IMR-90 (cell line): ENCODE data around the gene ADGRG7. TPM values are rescaled to one million over a fixed set of nuclear protein-coding genes. Genes with fewer than 3 reads are reported as not detected.

Source experiments
- ATAC-seq: fragments of 200-7000 bp; cut with Tn5 transposase; 2 replicates; pipeline ENCODE4 v1.9.1; 2020; ENCODE audit warnings: low read depth, mild to moderate bottlenecking, moderate library complexity
- BruUV-seq: library from RNA; stranded (reverse); fragments of 400-500 nt; replicated peaks from 2 replicates; lab custom pipeline; 2021; lab: Mats Ljungman, UMichigan
- CTCF ChIA-PET: fragments of 300-600 bp; formaldehyde crosslinking; extraction: SDS; loops from one replicate; lab custom pipeline; 2021; ENCODE audit warnings: antibody characterized with exemption; lab: Yijun Ruan, JAX
- POLR2A ChIA-PET: fragments of 300-600 bp; sonication (Branson Sonifier 250); formaldehyde crosslinking; loops from one replicate; lab custom pipeline; 2022; ENCODE audit warnings: antibody characterized with exemption; ENCODE audit not compliant: unreplicated experiment; lab: Charles Lee
- DNase-seq: peaks from one replicate; pipeline ENCODE4 v3.0.0; 2013
- H2AFZ ChIP-seq: replicated peaks from 2 replicates; pipeline ENCODE3; 2013; ENCODE audit warnings: low read length, mild to moderate bottlenecking; ENCODE audit not compliant: poor library complexity
- H2AK5ac ChIP-seq: 2 replicates; pipeline ENCODE4 v1.6.1; 2013; ENCODE audit warnings: low read depth, low read length, inconsistent platforms
- H2AK9ac ChIP-seq: replicated peaks from 2 replicates; pipeline ENCODE3; 2013; ENCODE audit warnings: mild to moderate bottlenecking, low read depth, low read length, moderate library complexity; ENCODE audit not compliant: poor library complexity
- H2BK120ac ChIP-seq: 2 replicates; pipeline ENCODE4 v1.6.1; 2013; ENCODE audit warnings: low read depth, low read length, inconsistent platforms
- H2BK15ac ChIP-seq: 3 replicates; pipeline ENCODE4 v1.6.1; 2013; ENCODE audit warnings: low read depth, low read length, inconsistent platforms
- H2BK20ac ChIP-seq: 2 replicates; pipeline ENCODE4 v1.6.1; 2013; ENCODE audit warnings: low read depth, mild to moderate bottlenecking, inconsistent platforms, low read length, moderate library complexity
- H2BK5ac ChIP-seq: 2 replicates; pipeline ENCODE4 v1.6.1; 2013; ENCODE audit warnings: mild to moderate bottlenecking, low read depth, low read length, inconsistent platforms; ENCODE audit not compliant: poor library complexity, severe bottlenecking
- H3K14ac ChIP-seq: replicated peaks from 2 replicates; pipeline ENCODE4 v1.6.1; 2013; ENCODE audit warnings: low read depth, low read length, inconsistent platforms
- H3K18ac ChIP-seq: 2 replicates; pipeline ENCODE4 v1.6.1; 2013; ENCODE audit warnings: low read depth, low read length, control low read depth
- H3K23ac ChIP-seq: 2 replicates; pipeline ENCODE4 v1.6.1; 2013; ENCODE audit warnings: low read depth, low read length, inconsistent platforms
- H3K27ac ChIP-seq: 2 replicates; pipeline ENCODE4 v1.5.1; 2013; ENCODE audit warnings: mild to moderate bottlenecking, control low read depth, low read length; ENCODE audit not compliant: insufficient read depth
- H3K27me3 ChIP-seq: 2 replicates; pipeline ENCODE4 v1.6.1; 2013; ENCODE audit warnings: low read length; ENCODE audit not compliant: control insufficient read depth, insufficient read depth
- H3K36me3 ChIP-seq: 2 replicates; pipeline ENCODE4 v1.6.1; 2013; ENCODE audit warnings: low read length, mixed read lengths; ENCODE audit not compliant: control insufficient read depth, insufficient read depth
- H3K4ac ChIP-seq: 2 replicates; pipeline ENCODE4 v1.6.1; 2013; ENCODE audit warnings: low read depth, low read length, inconsistent platforms
- H3K4me1 ChIP-seq: 2 replicates; pipeline ENCODE4 v1.6.1; 2013; ENCODE audit warnings: low read length, mixed read lengths; ENCODE audit not compliant: control insufficient read depth, insufficient read depth
- H3K4me2 ChIP-seq: 2 replicates; pipeline ENCODE4 v1.6.1; 2013; ENCODE audit warnings: low read depth, mild to moderate bottlenecking, control low read depth, low read length, moderate library complexity
- H3K4me3 ChIP-seq: 2 replicates; pipeline ENCODE4 v1.5.1; 2013; ENCODE audit warnings: low read depth, mild to moderate bottlenecking, control low read depth, low read length, moderate library complexity; ENCODE audit not compliant: insufficient read depth
- H3K56ac ChIP-seq: 2 replicates; pipeline ENCODE4 v1.6.1; 2013; ENCODE audit warnings: low read length, inconsistent platforms; ENCODE audit not compliant: insufficient read depth; ENCODE audit errors: extremely low read depth
- H3K79me1 ChIP-seq, 2 experiments: 2 replicates each; pipeline ENCODE4 v1.6.1; 2013; ENCODE audit warnings: low read length in 2 of 2, inconsistent platforms in 1 of 2, low read depth in 1 of 2
- H3K9ac ChIP-seq: 2 replicates; pipeline ENCODE4 v1.6.1; 2013; ENCODE audit warnings: low read depth, low read length, control low read depth
- H3K9me1 ChIP-seq: 2 replicates; pipeline ENCODE4 v1.6.1; 2013; ENCODE audit warnings: low read length, inconsistent platforms; ENCODE audit not compliant: insufficient read depth
- H3K9me3 ChIP-seq: 2 replicates; pipeline ENCODE4 v1.6.1; 2013; ENCODE audit warnings: low read length; ENCODE audit not compliant: control insufficient read depth, insufficient read depth
- H4K20me1 ChIP-seq: 2 replicates; pipeline ENCODE4 v1.6.1; 2013; ENCODE audit warnings: low read length, inconsistent platforms; ENCODE audit not compliant: insufficient read depth
- H4K5ac ChIP-seq: 2 replicates; pipeline ENCODE4 v1.6.1; 2013; ENCODE audit warnings: mild to moderate bottlenecking, low read depth, low read length, control low read depth
- H4K8ac ChIP-seq, 2 experiments: 2 replicates each; pipeline ENCODE4 v1.6.1; 2013; ENCODE audit warnings: low read depth in 2 of 2, low read length in 2 of 2, control low read depth in 1 of 2, inconsistent platforms in 1 of 2
- H4K91ac ChIP-seq: 2 replicates; pipeline ENCODE4 v1.6.1; 2013; ENCODE audit warnings: low read depth, low read length, inconsistent platforms; ENCODE audit not compliant: insufficient read depth
- BHLHE40 ChIP-seq: fragments of 150-350 bp; IDR thresholded peaks from 2 replicates; pipeline ENCODE4 v1.6.1; 2016; ENCODE audit warnings: mild to moderate bottlenecking, low read depth, low read length
- CEBPB ChIP-seq: IDR thresholded peaks from 2 replicates; pipeline ENCODE4 v1.6.1; 2012; ENCODE audit warnings: low read depth, low read length, improper control_type of control experiment
- CHD1 ChIP-seq: IDR thresholded peaks from 2 replicates; pipeline ENCODE4 v1.6.1; 2012; ENCODE audit warnings: low read depth, low read length, improper control_type of control experiment
- CTCF ChIP-seq: conservative IDR thresholded peaks from 2 replicates; pipeline ENCODE4 v1.5.1; 2012; ENCODE audit warnings: mild to moderate bottlenecking, low read depth, low read length, improper control_type of control experiment
- FOS ChIP-seq: fragments of 150-350 bp; IDR thresholded peaks from 2 replicates; pipeline ENCODE4 v1.6.1; 2016; ENCODE audit warnings: low read depth, low read length
- MAFK ChIP-seq: IDR thresholded peaks from 2 replicates; pipeline ENCODE4 v1.6.1; 2012; ENCODE audit warnings: low read depth, low read length, improper control_type of control experiment
- MAZ ChIP-seq: IDR thresholded peaks from 2 replicates; pipeline ENCODE4 v1.6.1; 2012; ENCODE audit warnings: low read depth, mild to moderate bottlenecking, low read length, improper control_type of control experiment, moderate library complexity, borderline replicate concordance
- MXI1 ChIP-seq: IDR thresholded peaks from 2 replicates; pipeline ENCODE4 v1.6.1; 2012; ENCODE audit warnings: low read depth, mild to moderate bottlenecking, low read length, moderate library complexity, borderline replicate concordance
- NFE2L2 ChIP-seq: fragments of 150-350 bp; IDR thresholded peaks from 2 replicates; pipeline ENCODE4 v1.6.1; 2016; ENCODE audit warnings: low read depth, mild to moderate bottlenecking, low read length
- POLR2A ChIP-seq: IDR thresholded peaks from 2 replicates; pipeline ENCODE4 v1.6.1; 2012; ENCODE audit warnings: mild to moderate bottlenecking, low read depth, low read length
- RCOR1 ChIP-seq: IDR thresholded peaks from 2 replicates; pipeline ENCODE4 v1.6.1; 2012; ENCODE audit warnings: mild to moderate bottlenecking, low read length, improper control_type of control experiment; ENCODE audit not compliant: insufficient replicate concordance
- RFX5 ChIP-seq: IDR thresholded peaks from 2 replicates; pipeline ENCODE4 v1.8.0; 2012; ENCODE audit warnings: low read depth, mild to moderate bottlenecking, low read length, moderate library complexity
- SMC3 ChIP-seq: fragments of 150-350 bp; IDR thresholded peaks from 2 replicates; pipeline ENCODE4 v1.6.1; 2016; ENCODE audit warnings: low read depth, mild to moderate bottlenecking, antibody characterized with exemption, low read length, moderate library complexity
- USF2 ChIP-seq: fragments of 150-350 bp; IDR thresholded peaks from 2 replicates; pipeline ENCODE4 v1.6.1; 2017; ENCODE audit warnings: mild to moderate bottlenecking, antibody characterized with exemption, low read length, low read depth
- WGBS, 2 experiments: methylation state at CpG; one replicate each; pipeline versions ENCODE4 v1.1.5 to v1.1.7; 2013; ENCODE audit warnings: missing lambda C conversion rate in 2 of 2; ENCODE audit not compliant: insufficient read length in 1 of 2; ENCODE audit errors: extremely low coverage in 2 of 2; 5-methylcytosine and 5-hydroxymethylcytosine counted together
- dilution Hi-C: fragments of 300-500 bp; cut with HindIII; formaldehyde crosslinking; loops from one replicate; pipeline ENCODE4 v1.14.3; 2018; ENCODE audit warnings: low sequenced_read_pairs; ENCODE audit not compliant: unreplicated experiment
- in situ Hi-C: fragments of 300-500 bp; cut with MboI; formaldehyde crosslinking; loops from 3 replicates; pipeline ENCODE4 v1.14.3; 2019; ENCODE audit warnings: low sequenced_read_pairs, inconsistent platforms, mixed read lengths
- intact Hi-C: fragments of 100-400 bp; cut with micrococcal nuclease; formaldehyde crosslinking; loops from 2 replicates; pipeline ENCODE4 v1.10.0; 2022
- polyA plus RNA-seq, 3 experiments: library from polyadenylated mRNA; depleted of rRNA; stranded (reverse); fragments of >200 nt; gene quantifications; 2 replicates each; pipeline ENCODE4 v1.2.3, GENCODE V29; 2012; ENCODE audit warnings: low replicate concordance in 1 of 3
- total RNA-seq: library from RNA; depleted of rRNA; stranded (reverse); fragments of >200 nt; gene quantifications from 2 replicates; pipeline ENCODE4 v1.2.3, GENCODE V29; 2012
- TF ChIP-seq, protein P1 (sequence below): fragments of 150-350 bp; IDR thresholded peaks from 2 replicates; pipeline ENCODE4 v1.6.1; 2016; ENCODE audit warnings: low read depth, mild to moderate bottlenecking, low read length, moderate library complexity, borderline replicate concordance

The ADGRG7 gene
- total and polyA plus RNA-seq, 2 of the 4 experiments (the other 2 are of a cell fraction): not detected

DNA sequence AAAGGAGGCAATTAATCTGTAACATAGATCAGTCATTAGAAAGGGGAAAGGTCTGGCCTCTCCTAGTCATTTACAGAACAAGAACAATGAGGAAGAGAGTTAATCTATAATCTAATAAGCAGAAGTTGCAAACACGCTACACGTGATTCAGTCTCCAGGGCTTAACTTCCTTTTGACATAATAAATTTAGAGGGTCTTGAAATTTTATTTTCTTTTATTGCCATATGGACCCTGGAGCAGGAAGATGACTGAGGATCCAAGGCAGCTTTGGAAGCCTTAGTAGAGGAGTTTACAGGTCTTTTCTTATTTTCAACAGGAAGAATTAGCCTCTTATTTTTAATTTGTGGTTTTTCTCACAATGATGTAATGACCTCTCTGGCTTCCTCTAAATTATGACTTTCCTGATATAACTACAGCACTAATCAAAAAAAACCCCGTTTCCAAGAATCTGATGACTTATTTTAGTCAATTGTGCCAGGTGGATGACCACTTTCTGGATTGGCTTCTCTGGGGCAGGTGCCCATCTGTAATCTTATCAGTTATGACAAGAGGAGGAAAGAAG, 32.2 kb downstream of the ADGRG7 start:
- Histone ChIP-seq H4K91ac (no peak overlapping the region), H3K9me1 (no peaks in the 10 kb centered on the region), H3K4me3 (no peak overlapping the region), H2AFZ (no peak overlapping the region), H4K20me1 (no peaks in the 10 kb centered on the region), H3K18ac (no peak overlapping the region), H2AK9ac (no peak overlapping the region), H2BK15ac (no peak overlapping the region), H2BK20ac (no peak overlapping the region), H3K4me2 (no peak overlapping the region), H4K8ac (no peak overlapping the region), H3K27me3 (peaks cover 15% of the 10 kb centered on the region), H3K14ac (no peak overlapping the region), H3K23ac (no peak overlapping the region), H2BK5ac (no peak overlapping the region), H4K5ac (no peak overlapping the region), H3K27ac (no peak overlapping the region), H3K4me1 (no peaks in the 10 kb centered on the region), H3K79me1 (no peaks in the 10 kb centered on the region), H3K9me3 (no peaks in the 10 kb centered on the region), H2AK5ac (no peak overlapping the region), H3K56ac (no peak overlapping the region), H3K9ac (no peak overlapping the region), H2BK120ac (no peak overlapping the region), H3K4ac (no peak overlapping the region), H3K36me3 (no peaks in the 10 kb centered on the region)
- TF ChIP-seq MAZ (no peak), MXI1 (no peak), BHLHE40 (no peak), MAFK (no peak), USF2 (no peak), CEBPB (no peak), NFE2L2 (no peak), POLR2A (no peak), CHD1 (no peak), CTCF (no peak), SMC3 (no peak), RFX5 (no peak), RCOR1 (no peak), FOS (no peak)
- TF ChIP-seq, protein P1, sequence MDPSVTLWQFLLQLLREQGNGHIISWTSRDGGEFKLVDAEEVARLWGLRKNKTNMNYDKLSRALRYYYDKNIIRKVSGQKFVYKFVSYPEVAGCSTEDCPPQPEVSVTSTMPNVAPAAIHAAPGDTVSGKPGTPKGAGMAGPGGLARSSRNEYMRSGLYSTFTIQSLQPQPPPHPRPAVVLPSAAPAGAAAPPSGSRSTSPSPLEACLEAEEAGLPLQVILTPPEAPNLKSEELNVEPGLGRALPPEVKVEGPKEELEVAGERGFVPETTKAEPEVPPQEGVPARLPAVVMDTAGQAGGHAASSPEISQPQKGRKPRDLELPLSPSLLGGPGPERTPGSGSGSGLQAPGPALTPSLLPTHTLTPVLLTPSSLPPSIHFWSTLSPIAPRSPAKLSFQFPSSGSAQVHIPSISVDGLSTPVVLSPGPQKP: no peak
- DNase-seq (no peak), ATAC-seq (no peak)
- whole genome bisulfite sequencing, 2 experiments: no CpG with 5 or more reads among the region's 3 CpGs
- BruUV-seq: no TSS peak
- intact Hi-C loops (no loop called here), in situ Hi-C loops (no loop called here), dilution Hi-C loops (no loop called here)
- POLR2A ChIA-PET: no interaction called here
- CTCF ChIA-PET: no interaction called here
